Neural progenitor cell (in vitro differentiated cells): ENCODE measurements around the gene MYO1D. TPM values are rescaled to one million over a fixed set of nuclear protein-coding genes. Genes with fewer than 3 reads are reported as not detected.

Experiments
- DNase-seq: peaks from one replicate; pipeline ENCODE4 v3.0.0-alpha.2; 2016; ENCODE audit warnings: low spot score
- H2AFZ ChIP-seq: fragments of 200-600 bp; sonication (generic); replicated peaks from 2 replicates; pipeline ENCODE4 v1.6.1; 2016; ENCODE audit warnings: antibody characterized with exemption
- H3F3A ChIP-seq: fragments of 200-600 bp; sonication (generic); 2 replicates; pipeline ENCODE4 v1.6.1; 2016; ENCODE audit warnings: antibody characterized with exemption, low read depth
- H3K27ac ChIP-seq: fragments of 200-600 bp; sonication (generic); 2 replicates; pipeline ENCODE4 v1.5.1; 2016; ENCODE audit warnings: mild to moderate bottlenecking
- H3K27me3 ChIP-seq: fragments of 200-600 bp; sonication (generic); 2 replicates; pipeline ENCODE4 v1.6.1; 2016; ENCODE audit warnings: mild to moderate bottlenecking, moderate library complexity
- H3K36me3 ChIP-seq: fragments of 200-600 bp; sonication (generic); 2 replicates; pipeline ENCODE4 v1.5.1; 2016
- H3K4me1 ChIP-seq: fragments of 200-600 bp; sonication (generic); 2 replicates; pipeline ENCODE4 v1.6.1; 2016; ENCODE audit warnings: mixed run types
- H3K4me2 ChIP-seq: fragments of 200-600 bp; sonication (generic); 2 replicates; pipeline ENCODE4 v1.6.1; 2016
- H3K4me3 ChIP-seq: fragments of 200-600 bp; sonication (generic); 2 replicates; pipeline ENCODE4 v1.5.1; 2016
- H3K79me2 ChIP-seq: fragments of 200-600 bp; sonication (generic); 2 replicates; pipeline ENCODE4 v1.6.1; 2016; ENCODE audit warnings: low read depth
- H3K9ac ChIP-seq: fragments of 200-600 bp; sonication (generic); 2 replicates; pipeline ENCODE4 v1.6.1; 2016
- H3K9me3 ChIP-seq: fragments of 200-600 bp; sonication (generic); 2 replicates; pipeline ENCODE4 v1.5.1; 2016; ENCODE audit warnings: low read depth
- H4K20me1 ChIP-seq: fragments of 200-600 bp; sonication (generic); 2 replicates; pipeline ENCODE4 v1.6.1; 2016; ENCODE audit warnings: low read depth
- H3K27ac Mint-ChIP-seq: 3 replicates; pipeline ENCODE4 v1.8.0; 2021; ENCODE audit warnings: mixed read lengths
- H3K27me3 Mint-ChIP-seq: 2 replicates; pipeline ENCODE4 v1.8.0; 2022; ENCODE audit warnings: low read depth, mild to moderate bottlenecking, inconsistent platforms, moderate library complexity, mixed read lengths; ENCODE audit not compliant: insufficient read depth
- H3K36me3 Mint-ChIP-seq: 3 replicates; pipeline ENCODE4 v1.8.0; 2021; ENCODE audit warnings: mixed read lengths
- H3K4me1 Mint-ChIP-seq: 3 replicates; pipeline ENCODE4 v1.8.0; 2021; ENCODE audit warnings: mixed read lengths
- H3K4me3 Mint-ChIP-seq: 3 replicates; pipeline ENCODE4 v1.8.0; 2021; ENCODE audit warnings: mild to moderate bottlenecking, moderate library complexity, mixed read lengths
- H3K9me3 Mint-ChIP-seq: 3 replicates; pipeline ENCODE4 v1.8.0; 2020; ENCODE audit warnings: mixed read lengths
- EZH2 ChIP-seq: fragments of 200-600 bp; sonication (generic); IDR thresholded peaks from 2 replicates; pipeline ENCODE4 v1.6.1; 2017; ENCODE audit warnings: antibody characterized with exemption, mild to moderate bottlenecking, moderate library complexity
- EZH2phosphoT487 ChIP-seq: fragments of 200-600 bp; sonication (generic); IDR thresholded peaks from 2 replicates; pipeline ENCODE4 v1.6.1; 2017; ENCODE audit warnings: antibody characterized with exemption
- total RNA-seq: library from RNA; depleted of rRNA; stranded (reverse); fragments of >200 nt; gene quantifications from 2 replicates; pipeline ENCODE4 v1.2.3, GENCODE V29; 2015; ENCODE audit warnings: low replicate concordance
- TF ChIP-seq, protein P1 (sequence below): fragments of 200-600 bp; sonication (generic); IDR thresholded peaks from 2 replicates; pipeline ENCODE4 v1.5.1; 2017; ENCODE audit warnings: antibody characterized with exemption, mild to moderate bottlenecking

MYO1D gene
- total RNA-seq, 1 donor from 2014 or later: 6.2 TPM

DNA sequence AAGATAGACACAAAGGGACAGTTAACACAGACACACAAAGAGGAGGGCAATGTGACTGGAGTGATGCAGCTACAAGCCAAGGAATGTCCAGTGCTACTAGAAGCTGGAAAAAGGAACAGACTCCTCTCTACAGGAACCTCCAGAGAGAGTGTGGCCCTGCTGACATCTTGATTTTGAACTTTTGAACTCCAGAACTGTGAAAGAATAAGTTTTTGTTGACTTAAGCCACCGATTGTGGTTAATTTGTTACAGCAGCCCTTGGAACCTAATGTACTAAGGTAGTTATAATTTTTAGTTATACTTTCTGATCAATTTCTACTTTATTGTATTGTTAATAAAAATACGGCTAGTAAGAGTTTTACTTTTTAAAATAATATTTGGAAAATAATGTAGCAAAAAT lies 129.1 kb downstream of the MYO1D start:
- H3K27ac ChIP-seq: no peak overlapping the region
- no peak overlapping the region for H2AFZ ChIP-seq
- H3K9me3 Mint-ChIP-seq: no peaks in the 10 kb centered on the region
- H3K36me3 ChIP-seq: no peaks in the 10 kb centered on the region
- no peaks in the 10 kb centered on the region for H3K27me3 Mint-ChIP-seq
- no peaks in the 10 kb centered on the region for H3K9me3 ChIP-seq
- no peak overlapping the region for H3K4me3 ChIP-seq
- H3K27ac Mint-ChIP-seq: no peak overlapping the region
- H3K27me3 ChIP-seq: no peaks in the 10 kb centered on the region
- H3K4me3 Mint-ChIP-seq: no peak overlapping the region
- H3K4me2 ChIP-seq: no peak overlapping the region
- H4K20me1 ChIP-seq: no peaks in the 10 kb centered on the region
- no peak for DNase-seq
- no peaks in the 10 kb centered on the region for H3K4me1 Mint-ChIP-seq
- H3K36me3 Mint-ChIP-seq: no peaks in the 10 kb centered on the region
- no peaks in the 10 kb centered on the region for H3K4me1 ChIP-seq
- H3F3A ChIP-seq: no peaks in the 10 kb centered on the region
- H3K9ac ChIP-seq: no peak overlapping the region
- no peaks in the 10 kb centered on the region for H3K79me2 ChIP-seq
- TF ChIP-seq EZH2: no peak
- no peak for TF ChIP-seq EZH2phosphoT487
- TF ChIP-seq, protein P1, sequence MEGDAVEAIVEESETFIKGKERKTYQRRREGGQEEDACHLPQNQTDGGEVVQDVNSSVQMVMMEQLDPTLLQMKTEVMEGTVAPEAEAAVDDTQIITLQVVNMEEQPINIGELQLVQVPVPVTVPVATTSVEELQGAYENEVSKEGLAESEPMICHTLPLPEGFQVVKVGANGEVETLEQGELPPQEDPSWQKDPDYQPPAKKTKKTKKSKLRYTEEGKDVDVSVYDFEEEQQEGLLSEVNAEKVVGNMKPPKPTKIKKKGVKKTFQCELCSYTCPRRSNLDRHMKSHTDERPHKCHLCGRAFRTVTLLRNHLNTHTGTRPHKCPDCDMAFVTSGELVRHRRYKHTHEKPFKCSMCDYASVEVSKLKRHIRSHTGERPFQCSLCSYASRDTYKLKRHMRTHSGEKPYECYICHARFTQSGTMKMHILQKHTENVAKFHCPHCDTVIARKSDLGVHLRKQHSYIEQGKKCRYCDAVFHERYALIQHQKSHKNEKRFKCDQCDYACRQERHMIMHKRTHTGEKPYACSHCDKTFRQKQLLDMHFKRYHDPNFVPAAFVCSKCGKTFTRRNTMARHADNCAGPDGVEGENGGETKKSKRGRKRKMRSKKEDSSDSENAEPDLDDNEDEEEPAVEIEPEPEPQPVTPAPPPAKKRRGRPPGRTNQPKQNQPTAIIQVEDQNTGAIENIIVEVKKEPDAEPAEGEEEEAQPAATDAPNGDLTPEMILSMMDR: no peak

DNA sequence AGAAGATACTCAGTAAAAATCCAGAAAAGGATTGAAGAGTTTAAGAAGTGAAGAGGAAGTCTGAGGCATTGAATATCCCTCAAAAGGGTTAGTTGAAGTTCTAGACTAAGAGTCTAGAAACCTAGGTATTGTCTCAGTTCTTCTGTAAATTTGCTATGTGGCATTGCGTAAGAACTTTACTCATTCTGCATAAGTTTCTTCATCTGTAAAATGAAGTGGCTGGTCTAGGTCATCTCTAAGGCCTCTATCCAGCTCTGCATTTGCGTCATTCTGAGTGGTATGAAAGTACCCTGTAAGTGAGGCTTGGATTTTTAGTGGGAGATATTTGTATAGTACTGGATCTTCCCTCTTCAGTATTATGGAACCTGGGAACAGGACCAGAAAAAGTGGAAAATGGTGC lies 130.2 kb downstream of the MYO1D start:
- no peaks in the 10 kb centered on the region for H3K27me3 Mint-ChIP-seq
- Histone ChIP-seq H3K27me3 (no peaks in the 10 kb centered on the region), H4K20me1 (no peaks in the 10 kb centered on the region), H3K4me2 (no peak overlapping the region), H3F3A (no peaks in the 10 kb centered on the region), H3K9ac (no peak overlapping the region), H3K79me2 (no peaks in the 10 kb centered on the region), H3K4me1 (no peaks in the 10 kb centered on the region), H3K4me3 (no peak overlapping the region), H3K27ac (no peak overlapping the region), H2AFZ (no peak overlapping the region), H3K36me3 (no peaks in the 10 kb centered on the region), H3K9me3 (no peaks in the 10 kb centered on the region)
- no peaks in the 10 kb centered on the region for H3K9me3 Mint-ChIP-seq
- no peak overlapping the region for H3K27ac Mint-ChIP-seq
- TF ChIP-seq, protein P1: no peak
- TF ChIP-seq EZH2 (no peak), EZH2phosphoT487 (no peak)
- no peak for DNase-seq
- H3K4me1 Mint-ChIP-seq: no peaks in the 10 kb centered on the region
- H3K4me3 Mint-ChIP-seq: no peak overlapping the region
- no peaks in the 10 kb centered on the region for H3K36me3 Mint-ChIP-seq

DNA sequence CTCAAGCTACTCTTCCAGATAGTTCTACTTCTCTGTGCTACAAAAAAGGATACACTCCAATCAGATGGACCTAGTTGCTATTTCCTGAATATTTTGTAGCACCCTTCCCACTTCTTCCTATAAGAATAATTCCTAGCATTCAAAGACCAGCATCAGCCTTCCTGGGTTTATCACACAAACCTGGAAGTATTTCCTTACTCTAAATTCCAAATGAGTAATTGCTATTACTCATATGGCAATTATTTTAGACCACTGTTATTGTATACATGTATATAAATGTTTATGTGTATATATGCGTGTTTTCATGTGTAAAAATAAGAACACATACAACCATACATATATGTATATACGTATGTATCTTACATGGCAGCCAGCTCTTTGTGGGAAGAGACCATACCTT lies 130.6 kb downstream of the MYO1D start:
- Histone ChIP-seq H4K20me1 (no peaks in the 10 kb centered on the region), H3K9me3 (no peaks in the 10 kb centered on the region), H3K4me1 (no peaks in the 10 kb centered on the region), H3K9ac (no peak overlapping the region), H3K4me3 (no peak overlapping the region), H2AFZ (no peak overlapping the region), H3K27me3 (no peaks in the 10 kb centered on the region), H3K4me2 (no peak overlapping the region), H3K36me3 (no peaks in the 10 kb centered on the region), H3F3A (no peaks in the 10 kb centered on the region), H3K79me2 (no peaks in the 10 kb centered on the region), H3K27ac (no peak overlapping the region)
- Mint-ChIP-seq H3K4me3 (no peak overlapping the region), H3K27ac (no peak overlapping the region), H3K4me1 (no peaks in the 10 kb centered on the region), H3K9me3 (no peaks in the 10 kb centered on the region), H3K36me3 (no peaks in the 10 kb centered on the region), H3K27me3 (no peaks in the 10 kb centered on the region)
- no peak for DNase-seq
- TF ChIP-seq, protein P1: no peak
- TF ChIP-seq EZH2phosphoT487: no peak
- no peak for TF ChIP-seq EZH2
